ENCODE results near the gene TBPL1. TPM values are rescaled to one million over a fixed set of nuclear protein-coding genes. Genes with fewer than 3 reads are reported as not detected.

TBPL1 gene
- total and polyA plus RNA-seq, 9 of the 15 experiments (the other 6 are each of a cell fraction or from before 2014, with no cell fraction given) = 78.1 to 152 (median 107) TPM

DNA sequence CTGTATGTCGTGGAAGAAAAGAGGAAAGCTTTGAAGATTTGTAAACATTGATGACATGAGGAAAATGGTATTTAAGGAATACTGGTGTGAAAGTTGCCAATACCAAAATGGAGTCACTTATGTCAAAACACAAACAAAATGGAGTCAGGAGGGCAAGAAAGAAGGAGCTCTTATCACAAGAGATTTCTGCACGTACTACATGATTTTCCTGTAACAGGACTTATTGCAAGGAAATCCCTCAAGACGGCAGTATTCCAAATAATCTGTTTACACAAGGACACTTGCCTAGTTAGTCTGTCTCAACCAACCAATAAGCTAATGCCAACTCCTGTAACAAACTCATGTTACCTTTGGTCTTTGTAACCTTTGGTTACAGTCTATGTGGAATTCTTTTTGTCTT is 69.6 kb downstream of the TBPL1 start (continued):
- TF ChIP-seq, protein P1, sequence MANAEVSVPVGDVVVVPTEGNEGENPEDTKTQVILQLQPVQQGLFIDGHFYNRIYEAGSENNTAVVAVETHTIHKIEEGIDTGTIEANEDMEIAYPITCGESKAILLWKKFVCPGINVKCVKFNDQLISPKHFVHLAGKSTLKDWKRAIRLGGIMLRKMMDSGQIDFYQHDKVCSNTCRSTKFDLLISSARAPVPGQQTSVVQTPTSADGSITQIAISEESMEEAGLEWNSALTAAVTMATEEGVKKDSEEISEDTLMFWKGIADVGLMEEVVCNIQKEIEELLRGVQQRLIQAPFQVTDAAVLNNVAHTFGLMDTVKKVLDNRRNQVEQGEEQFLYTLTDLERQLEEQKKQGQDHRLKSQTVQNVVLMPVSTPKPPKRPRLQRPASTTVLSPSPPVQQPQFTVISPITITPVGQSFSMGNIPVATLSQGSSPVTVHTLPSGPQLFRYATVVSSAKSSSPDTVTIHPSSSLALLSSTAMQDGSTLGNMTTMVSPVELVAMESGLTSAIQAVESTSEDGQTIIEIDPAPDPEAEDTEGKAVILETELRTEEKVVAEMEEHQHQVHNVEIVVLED (CRISPR knock-in tag; IDR thresholded peaks at IDR 0.05) = peak; percentile 63
- TF ChIP-seq ZNF280B (CRISPR knock-in tag; IDR thresholded peaks at IDR 0.05) = peak; percentile 83
- TF ChIP-seq MAFG (tag; conservative IDR thresholded peaks at IDR 0.05) = 0 out of 2 replicates have a peak, but pooled peaks have one; percentile 22
- TF ChIP-seq E2F3 (CRISPR knock-in tag; IDR thresholded peaks at IDR 0.05) = peak; percentile 72; the same call in 1 of the 2 replicates
- TF ChIP-seq ZNF699 (CRISPR knock-in tag; IDR thresholded peaks at IDR 0.05; ENCODE audit: insufficient replicate concordance) = no peak
- TF ChIP-seq ZNF311 (CRISPR knock-in tag; IDR thresholded peaks at IDR 0.05) = peak; percentile 79; the same call in 1 of the 2 replicates
- no peak for TF ChIP-seq MCM3 (IDR thresholded peaks at IDR 0.05)
- TF ChIP-seq MITF (IDR thresholded peaks at IDR 0.05) = no peak
- TF ChIP-seq ZNF764 (CRISPR knock-in tag; IDR thresholded peaks at IDR 0.05; ENCODE audit: low read depth) = no peak
- no peak for TF ChIP-seq BRF2 (IDR thresholded peaks at IDR 0.05; ENCODE audit: borderline replicate concordance, insufficient read depth, insufficient read length)
- TF ChIP-seq SMAD1 (IDR thresholded peaks at IDR 0.05; ENCODE audit: low read depth, low read length, partially characterized antibody) = no peak
- TF ChIP-seq MYNN (IDR thresholded peaks at IDR 0.05) = no peak
- TF ChIP-seq MYNN (CRISPR knock-in tag; IDR thresholded peaks at IDR 0.05) = no peak
- TF ChIP-seq KAT8 (IDR thresholded peaks at IDR 0.05; ENCODE audit: low read depth) = no peak
- no peak for TF ChIP-seq POLR3G (IDR thresholded peaks at IDR 0.05; ENCODE audit: extremely low read depth, insufficient read length, insufficient replicate concordance)
- TF ChIP-seq FOXJ2 (tag; IDR thresholded peaks at IDR 0.05) = no peak
- peak; percentile 91; the same call in 1 of the 2 replicates for TF ChIP-seq ZNF644 (tag; IDR thresholded peaks at IDR 0.05; ENCODE audit: low read depth)
- TF ChIP-seq SP2 (IDR thresholded peaks at IDR 0.05; ENCODE audit: extremely low read depth, low read depth, low read length, poor library complexity, severe bottlenecking) = no peak
- no peak for TF ChIP-seq NR3C1 (CRISPR knock-in tag; IDR thresholded peaks at IDR 0.05)
- TF ChIP-seq, protein P2, sequence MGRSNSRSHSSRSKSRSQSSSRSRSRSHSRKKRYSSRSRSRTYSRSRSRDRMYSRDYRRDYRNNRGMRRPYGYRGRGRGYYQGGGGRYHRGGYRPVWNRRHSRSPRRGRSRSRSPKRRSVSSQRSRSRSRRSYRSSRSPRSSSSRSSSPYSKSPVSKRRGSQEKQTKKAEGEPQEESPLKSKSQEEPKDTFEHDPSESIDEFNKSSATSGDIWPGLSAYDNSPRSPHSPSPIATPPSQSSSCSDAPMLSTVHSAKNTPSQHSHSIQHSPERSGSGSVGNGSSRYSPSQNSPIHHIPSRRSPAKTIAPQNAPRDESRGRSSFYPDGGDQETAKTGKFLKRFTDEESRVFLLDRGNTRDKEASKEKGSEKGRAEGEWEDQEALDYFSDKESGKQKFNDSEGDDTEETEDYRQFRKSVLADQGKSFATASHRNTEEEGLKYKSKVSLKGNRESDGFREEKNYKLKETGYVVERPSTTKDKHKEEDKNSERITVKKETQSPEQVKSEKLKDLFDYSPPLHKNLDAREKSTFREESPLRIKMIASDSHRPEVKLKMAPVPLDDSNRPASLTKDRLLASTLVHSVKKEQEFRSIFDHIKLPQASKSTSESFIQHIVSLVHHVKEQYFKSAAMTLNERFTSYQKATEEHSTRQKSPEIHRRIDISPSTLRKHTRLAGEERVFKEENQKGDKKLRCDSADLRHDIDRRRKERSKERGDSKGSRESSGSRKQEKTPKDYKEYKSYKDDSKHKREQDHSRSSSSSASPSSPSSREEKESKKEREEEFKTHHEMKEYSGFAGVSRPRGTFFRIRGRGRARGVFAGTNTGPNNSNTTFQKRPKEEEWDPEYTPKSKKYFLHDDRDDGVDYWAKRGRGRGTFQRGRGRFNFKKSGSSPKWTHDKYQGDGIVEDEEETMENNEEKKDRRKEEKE (IDR thresholded peaks at IDR 0.05; ENCODE audit: borderline replicate concordance in 1 of 2, control insufficient read depth in 1 of 2, low read depth in 2 of 2, low read length in 1 of 2) = no peak
- no peak for TF ChIP-seq ASH1L (IDR thresholded peaks at IDR 0.05; ENCODE audit: borderline replicate concordance, low read depth, partially characterized antibody)

Data from K562 (cell line).